Endothelial cell of umbilical vein (primary cell): ENCODE measurements around the gene ABCC10. TPM values are rescaled to one million over a fixed set of nuclear protein-coding genes. Genes with fewer than 3 reads are reported as not detected.

Experiments used
- BruUV-seq: library from RNA; stranded (reverse); fragments of 400-500 nt; replicated peaks from 2 replicates; lab custom pipeline; 2021; lab: Mats Ljungman, UMichigan
- CTCF ChIA-PET: fragments of 300-600, 350-600 bp; sonication (Branson Sonifier 250); formaldehyde crosslinking; loops from one replicate; lab custom pipeline; 2021; ENCODE audit warnings: antibody characterized with exemption, inconsistent platforms; lab: Charles Lee
- POLR2A ChIA-PET: fragments of 300-600, 350-600 bp; sonication (Branson Sonifier 250); formaldehyde crosslinking; loops from one replicate; lab custom pipeline; 2021; ENCODE audit warnings: antibody characterized with exemption, inconsistent platforms; lab: Charles Lee
- DNase-seq: peaks from one replicate; pipeline ENCODE4 v3.0.0-alpha.2; 2011; ENCODE audit warnings: low read depth, low spot score
- FAIRE-seq: peaks from 2 replicates; lab custom pipeline; 2011; peaks lifted over from hg19 to GRCh38; lab: Jason Lieb, UNC
- H2AFZ ChIP-seq: 2 replicates; pipeline ENCODE4 v1.6.0; 2012; ENCODE audit warnings: low read depth, low read length, control low read depth, inconsistent platforms
- H3K27ac ChIP-seq: 2 replicates; pipeline ENCODE4 v1.5.1; 2011; ENCODE audit warnings: low read depth, mild to moderate bottlenecking, control low read depth, low read length, moderate library complexity; ENCODE audit not compliant: insufficient read depth
- H3K27me3 ChIP-seq, 2 experiments: 2 replicates each; pipeline versions ENCODE4 v1.6.0 to v1.6.1; 2011; ENCODE audit warnings: low read length in 2 of 2, mixed read lengths in 1 of 2; ENCODE audit not compliant: control insufficient read depth in 2 of 2, insufficient read depth in 2 of 2
- H3K36me3 ChIP-seq, 2 experiments: 2 replicates in 1 of 2; 3 replicates in 1 of 2; pipeline ENCODE4 v1.5.1; 2011; ENCODE audit warnings: low read length in 2 of 2, mild to moderate bottlenecking in 1 of 2, moderate library complexity in 1 of 2; ENCODE audit not compliant: control insufficient read depth in 2 of 2, insufficient read depth in 2 of 2; ENCODE audit errors: extremely low read depth in 1 of 2
- H3K4me1 ChIP-seq: 3 replicates; pipeline ENCODE4 v1.5.1; 2011; ENCODE audit warnings: mild to moderate bottlenecking, low read length; ENCODE audit not compliant: control insufficient read depth, insufficient read depth; ENCODE audit errors: extremely low read depth
- H3K4me2 ChIP-seq: 2 replicates; pipeline ENCODE4 v1.6.1; 2011; ENCODE audit warnings: low read length, control low read depth, mixed read lengths; ENCODE audit not compliant: insufficient read depth
- H3K4me3 ChIP-seq, 3 experiments: fragments of 200-600 bp in 1 of 3; sonication (generic), shearing (Covaris generic) in 1 of 3; replicated peaks in 1 of 3; 2 replicates each; pipeline ENCODE4 v1.5.1; 2011 to 2016; ENCODE audit warnings: control low read depth in 3 of 3, low read length in 3 of 3, mild to moderate bottlenecking in 2 of 3, inconsistent platforms in 1 of 3, low read depth in 1 of 3, moderate library complexity in 1 of 3; ENCODE audit not compliant: insufficient read depth in 1 of 3
- H3K79me2 ChIP-seq: 2 replicates; pipeline ENCODE4 v1.6.0; 2012; ENCODE audit warnings: low read length, inconsistent platforms; ENCODE audit not compliant: control insufficient read depth, insufficient read depth
- H3K9ac ChIP-seq: replicated peaks from 2 replicates; pipeline ENCODE3; 2011; ENCODE audit warnings: low read length, control low read depth; ENCODE audit not compliant: insufficient read depth; ENCODE audit errors: extremely low read depth
- H3K9me1 ChIP-seq: replicated peaks from 3 replicates; pipeline ENCODE4 v1.6.0; 2011; ENCODE audit warnings: mild to moderate bottlenecking, low read length; ENCODE audit not compliant: control insufficient read depth, insufficient read depth; ENCODE audit errors: extremely low read depth
- H3K9me3 ChIP-seq: replicated peaks from 2 replicates; pipeline ENCODE4 v1.5.1; 2012; ENCODE audit warnings: low read length, inconsistent platforms; ENCODE audit not compliant: control insufficient read depth, insufficient read depth
- H4K20me1 ChIP-seq: replicated peaks from 2 replicates; pipeline ENCODE3; 2011; ENCODE audit warnings: mild to moderate bottlenecking, low read length; ENCODE audit not compliant: control insufficient read depth, insufficient read depth; ENCODE audit errors: extremely low read depth
- CTCF ChIP-seq, 2 donors: IDR thresholded peaks; 1 replicate in 1 of 2; 2 replicates in 1 of 2; pipeline ENCODE4 v1.5.1; 2011; ENCODE audit warnings: low read length in 2 of 2, mild to moderate bottlenecking in 2 of 2, moderate library complexity in 2 of 2, control low read depth in 1 of 2, inconsistent platforms in 1 of 2, low read depth in 1 of 2; ENCODE audit not compliant: insufficient read depth in 1 of 2; ENCODE audit errors: extremely low read depth in 1 of 2
- EZH2 ChIP-seq: IDR thresholded peaks from 2 replicates; pipeline ENCODE4 v1.6.1; 2012; ENCODE audit warnings: borderline replicate concordance, low read depth, mild to moderate bottlenecking, moderate library complexity, low read length, inconsistent platforms; ENCODE audit not compliant: severe bottlenecking
- FOS ChIP-seq: IDR thresholded peaks from 2 replicates; pipeline ENCODE4 v1.6.1; 2011; ENCODE audit warnings: mild to moderate bottlenecking, low read length, moderate library complexity, borderline replicate concordance; ENCODE audit not compliant: insufficient read depth
- GATA2 ChIP-seq: IDR thresholded peaks from 2 replicates; pipeline ENCODE4 v1.7.0; 2011; ENCODE audit warnings: low read depth, mild to moderate bottlenecking, moderate library complexity, mixed read lengths, low read length; ENCODE audit not compliant: insufficient read length, insufficient read depth
- JUN ChIP-seq: IDR thresholded peaks from 2 replicates; pipeline ENCODE4 v1.6.1; 2011; ENCODE audit warnings: borderline replicate concordance, low read depth; ENCODE audit not compliant: insufficient read length, insufficient read depth
- MAX ChIP-seq: IDR thresholded peaks from 2 replicates; pipeline ENCODE4 v1.6.1; 2011; ENCODE audit not compliant: insufficient read depth, insufficient read length
- MYC ChIP-seq: IDR thresholded peaks from one replicate; pipeline ENCODE4 v1.6.1; 2011; ENCODE audit warnings: mild to moderate bottlenecking, low read depth, low read length
- POLR2A ChIP-seq: IDR thresholded peaks from 2 replicates; pipeline ENCODE4 v1.6.1; 2012; ENCODE audit warnings: low read depth, mild to moderate bottlenecking, control low read depth, low read length
- POLR2AphosphoS5 ChIP-seq: IDR thresholded peaks from 2 replicates; pipeline ENCODE4 v1.6.1; 2012; ENCODE audit warnings: low read depth, mild to moderate bottlenecking, control low read depth, low read length, moderate library complexity; ENCODE audit not compliant: insufficient read depth
- dilution Hi-C: fragments of 300-500 bp; cut with MboI; formaldehyde crosslinking; loops from one replicate; pipeline ENCODE4 v1.15.0; 2019; ENCODE audit warnings: low sequenced_read_pairs; ENCODE audit not compliant: extremely low pct_ligation_motif_present
- intact Hi-C: fragments of 100-400 bp; cut with micrococcal nuclease; formaldehyde crosslinking; loops from one replicate; pipeline ENCODE4 v1.10.0; 2022
- polyA plus RNA-seq, 4 experiments: library from polyadenylated mRNA; depleted of rRNA in 3 of 4; stranded (reverse) in 3 of 4; unstranded in 1 of 4; fragments of >200 nt; gene quantifications; 2 replicates each; pipeline versions ENCODE4 v1.2.1 to v1.2.3, GENCODE V29; 2011 to 2012; ENCODE audit warnings: missing spikeins in 1 of 4
- total RNA-seq: library from RNA; stranded (reverse); gene quantifications from 2 replicates; pipeline ENCODE4 v1.2.3, GENCODE V29; 2021

ABCC10 gene
- total and polyA plus RNA-seq, 2 donors (not counting 3 experiments of a cell fraction or from before 2014, with no cell fraction given): 29.2 to 37.9 TPM

- FAIRE-seq: no peak
- intact Hi-C loops: no loop called here
Measured at GRCh38 chr6:43493833-43494232, 66.5 kb downstream of the ABCC10 start.

GRCh38 chr6:43494321-43494720, 67.0 kb downstream of the ABCC10 start:
- no peaks in the 10 kb centered on the region for H3K79me2 ChIP-seq
- H3K4me2 ChIP-seq: no peak overlapping the region
- ChIA-PET CTCF (interaction anchor here (0.6 to 19.0 kb wide), 4 partner anchors 13 to 265 kb away, joined by 3 to 289 read pairs (median 30); partner anchors contain the start of genes DLK2 and DNPH1), POLR2A (no interaction called here)
- no peaks in the 10 kb centered on the region for H3K9me3 ChIP-seq
- H3K9me1 ChIP-seq: no peaks in the 10 kb centered on the region
- FAIRE-seq: no peak
- no peaks in the 10 kb centered on the region for H3K27me3 ChIP-seq
- H3K4me1 ChIP-seq: peaks cover 19% of the 10 kb centered on the region
- H3K4me3 ChIP-seq: no peak overlapping the region
- no TSS peak for BruUV-seq
- dilution Hi-C loops: no loop called here
- H3K9ac ChIP-seq: no peak overlapping the region
- no peaks in the 10 kb centered on the region for H3K36me3 ChIP-seq
- intact Hi-C loops: no loop called here
- no peak for TF ChIP-seq POLR2A
- no peak for TF ChIP-seq MYC
- no peak for TF ChIP-seq MAX
- no peak for TF ChIP-seq FOS
- no peak for TF ChIP-seq JUN
- TF ChIP-seq CTCF (IDR thresholded peaks at IDR 0.05; ENCODE audit: extremely low read depth in 1 of 2, insufficient read depth in 1 of 2, low read depth in 1 of 2, low read length in 2 of 2): no peak
- TF ChIP-seq POLR2AphosphoS5: no peak
- TF ChIP-seq GATA2: no peak
- no peak for TF ChIP-seq EZH2
- no peaks in the 10 kb centered on the region for H4K20me1 ChIP-seq
- H3K27ac ChIP-seq: no peak overlapping the region
- H2AFZ ChIP-seq: no peak overlapping the region
- DNase-seq: no peak

More at GRCh38 chr6:43493833-43494232, 66.5 kb downstream of the ABCC10 start:
- Histone ChIP-seq H3K4me3 (no peak overlapping the region), H3K27ac (no peak overlapping the region), H4K20me1 (no peaks in the 10 kb centered on the region), H3K79me2 (no peaks in the 10 kb centered on the region), H3K9me3 (no peaks in the 10 kb centered on the region), H3K9me1 (no peaks in the 10 kb centered on the region), H3K4me1 (peaks cover 14% of the 10 kb centered on the region), H3K9ac (no peak overlapping the region), H3K36me3 (peaks cover 0 to 3% of the 10 kb centered on the region in 2 experiments), H3K4me2 (no peak overlapping the region), H3K27me3 (no peaks in the 10 kb centered on the region), H2AFZ (no peak overlapping the region)
- dilution Hi-C loops: no loop called here
- BruUV-seq: no TSS peak
- no peak for DNase-seq
- ChIA-PET POLR2A (no interaction called here), CTCF (interaction anchor here (1.1 to 19.0 kb wide), 4 partner anchors 13 to 265 kb away, joined by 3 to 289 read pairs (median 32); partner anchors contain the start of genes DLK2, DNPH1 and LRRC73)
- TF ChIP-seq CTCF (IDR thresholded peaks at IDR 0.05; ENCODE audit: extremely low read depth in 1 of 2, insufficient read depth in 1 of 2, low read depth in 1 of 2, low read length in 2 of 2): no peak
